Panc1 (cell line): ENCODE data around the gene MAD1L1. TPM values are rescaled to one million over a fixed set of nuclear protein-coding genes. Genes with fewer than 3 reads are reported as not detected.

Experiments used
- ATAC-seq: fragments of 200-7000 bp; cut with Tn5 transposase; 2 replicates; pipeline ENCODE4 v1.9.1; 2020; ENCODE audit warnings: mild to moderate bottlenecking, moderate library complexity
- BruUV-seq: library from RNA; stranded (reverse); fragments of 400-500 nt; replicated peaks from 2 replicates; lab custom pipeline; 2021; lab: Mats Ljungman, UMichigan
- CTCF ChIA-PET: fragments of 300-600 bp; sonication (Branson Sonifier 250); formaldehyde crosslinking; loops from one replicate; lab custom pipeline; 2022; ENCODE audit warnings: antibody characterized with exemption; lab: Charles Lee
- POLR2A ChIA-PET: fragments of 300-600 bp; sonication (Branson Sonifier 250); formaldehyde crosslinking; loops from one replicate; lab custom pipeline; 2022; ENCODE audit warnings: antibody characterized with exemption; lab: Charles Lee
- DNase-seq: peaks from one replicate; pipeline ENCODE4 v3.0.0-alpha.2; 2010; ENCODE audit warnings: low read depth, low spot score
- H3K27ac ChIP-seq: 2 replicates; pipeline ENCODE4 v1.5.1; 2011; ENCODE audit warnings: mild to moderate bottlenecking, low read length, inconsistent platforms
- H3K27me3 ChIP-seq: fragments of 200-500 bp; sonication (Bioruptor generic); 2 replicates; pipeline ENCODE4 v1.6.0; 2014; ENCODE audit warnings: low read length, inconsistent platforms; ENCODE audit not compliant: control insufficient read depth, insufficient read depth
- H3K36me3 ChIP-seq: fragments of 200-500 bp; sonication (Bioruptor generic); 2 replicates; pipeline ENCODE4 v1.5.1; 2014; ENCODE audit warnings: inconsistent platforms, mild to moderate bottlenecking, low read length, moderate library complexity; ENCODE audit not compliant: control insufficient read depth, insufficient read depth
- H3K4me1 ChIP-seq: 2 replicates; pipeline ENCODE4 v1.5.1; 2011; ENCODE audit warnings: inconsistent platforms, mild to moderate bottlenecking, low read length, moderate library complexity; ENCODE audit not compliant: control insufficient read depth, insufficient read depth
- H3K4me3 ChIP-seq, 2 experiments: 2 replicates each; pipeline ENCODE4 v1.5.1; 2011 to 2012; ENCODE audit warnings: low read depth in 2 of 2, low read length in 2 of 2, mild to moderate bottlenecking in 2 of 2, inconsistent platforms in 1 of 2, moderate library complexity in 1 of 2
- H3K9me3 ChIP-seq: fragments of 200-500 bp; sonication (Bioruptor generic); 2 replicates; pipeline ENCODE4 v1.5.1; 2014; ENCODE audit warnings: low read depth, mild to moderate bottlenecking, inconsistent platforms, low read length, moderate library complexity; ENCODE audit not compliant: control insufficient read depth, insufficient read depth
- POLR2AphosphoS5 ChIP-seq: IDR thresholded peaks from 2 replicates; pipeline ENCODE4 v1.6.1; 2012; ENCODE audit warnings: mild to moderate bottlenecking, low read depth, low read length, moderate library complexity
- SIN3A ChIP-seq: IDR thresholded peaks from 2 replicates; pipeline ENCODE4 v1.6.1; 2012; ENCODE audit warnings: low read depth, mild to moderate bottlenecking, low read length, moderate library complexity, borderline replicate concordance; ENCODE audit not compliant: insufficient read depth
- TCF7L2 ChIP-seq: IDR thresholded peaks from 2 replicates; pipeline ENCODE4 v1.6.1; 2011; ENCODE audit warnings: mild to moderate bottlenecking, low read depth, low read length, inconsistent platforms
- in situ Hi-C: cut with HindIII; loops from 2 replicates; pipeline ENCODE4 v1.10.0; 2016; ENCODE audit warnings: low sequenced_read_pairs, low pct_unique_long_range_greater_than_20kb
- intact Hi-C: fragments of 100-400 bp; cut with micrococcal nuclease; formaldehyde crosslinking; loops from one replicate; pipeline ENCODE4 v1.10.0; 2022; ENCODE audit not compliant: unreplicated experiment
- total RNA-seq: library from RNA; stranded (reverse); gene quantifications from one replicate; pipeline ENCODE4 v1.2.1, GENCODE V29; 2021; ENCODE audit not compliant: unreplicated experiment
- TF ChIP-seq, protein P1 (sequence below): fragments of 450-650 bp; IDR thresholded peaks from 2 replicates; pipeline ENCODE4 v1.5.1; 2017; ENCODE audit warnings: mild to moderate bottlenecking
- TF ChIP-seq, protein P2 (sequence below), 2 experiments: IDR thresholded peaks; 2 replicates each; pipeline ENCODE4 v1.6.1; 2011 to 2012; ENCODE audit warnings: low read depth in 2 of 2, control low read depth in 1 of 2, low read length in 1 of 2, mild to moderate bottlenecking in 1 of 2, moderate library complexity in 1 of 2; ENCODE audit not compliant: insufficient read depth in 1 of 2

MAD1L1 gene
- total RNA-seq, 1 experiment from 2014 or later: 70.8 TPM

DNA sequence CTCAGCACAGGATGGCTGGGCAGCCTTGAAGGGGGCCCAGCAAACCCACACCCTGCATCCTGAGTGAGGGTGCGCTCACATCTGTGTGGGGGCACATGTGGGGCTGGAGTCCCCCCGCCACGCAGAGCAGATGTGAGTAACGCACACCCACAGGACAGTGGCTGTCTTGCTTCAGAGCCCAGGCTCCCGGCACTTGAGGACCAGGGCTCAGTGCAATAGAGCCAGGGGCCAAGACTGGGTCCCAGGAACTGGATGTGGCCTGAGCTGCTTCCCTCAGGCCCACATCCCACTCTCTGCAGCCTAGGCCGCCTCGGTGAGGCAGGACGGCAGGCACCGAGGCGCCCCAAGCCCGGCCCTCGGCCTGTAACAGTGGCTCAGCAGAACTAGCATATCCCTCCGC is 159.9 kb downstream of the MAD1L1 start:
- no peaks in the 10 kb centered on the region for H3K27me3 ChIP-seq
- H3K27ac ChIP-seq: no peak overlapping the region
- TF ChIP-seq TCF7L2: no peak
- ATAC-seq (no peak), DNase-seq (no peak)
- no TSS peak for BruUV-seq
- no peaks in the 10 kb centered on the region for H3K9me3 ChIP-seq
- H3K36me3 ChIP-seq: no peaks in the 10 kb centered on the region
- no peak overlapping the region for H3K4me3 ChIP-seq
- ChIA-PET POLR2A (no interaction called here), CTCF (no interaction called here)
- in situ Hi-C loops: loop anchor here (5.0 kb wide), 1 partner anchor 35 kb away; no protein-coding TSS in a partner anchor
- H3K4me1 ChIP-seq: no peaks in the 10 kb centered on the region
- intact Hi-C loops: no loop called here

DNA sequence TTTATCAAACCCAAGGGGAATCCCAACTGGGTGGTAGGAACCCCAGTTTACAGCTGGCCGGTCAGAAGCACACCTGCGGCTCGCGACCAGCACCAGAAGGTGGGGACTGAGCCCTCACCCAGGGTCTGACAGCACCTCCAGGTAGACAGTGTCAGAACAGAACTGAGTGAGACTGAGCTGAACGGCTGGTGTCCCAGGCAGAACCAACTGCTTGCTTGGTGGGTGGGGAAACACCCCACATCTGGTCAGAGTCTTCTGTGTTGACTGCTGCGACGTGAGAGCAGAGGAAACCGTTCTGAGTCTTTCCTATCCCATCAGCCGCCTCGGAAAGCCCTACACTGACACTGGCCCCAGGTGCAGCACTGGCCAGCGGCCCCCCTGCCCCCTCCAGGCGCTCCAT is 160.7 kb downstream of the MAD1L1 start:
- DNase-seq (no peak), ATAC-seq (no peak)
- H3K4me3 ChIP-seq: no peak overlapping the region
- CTCF ChIA-PET: no interaction called here
- no peak overlapping the region for H3K27ac ChIP-seq
- POLR2A ChIA-PET: no interaction called here
- intact Hi-C loops (no loop called here), in situ Hi-C loops (loop anchor here (5.0 kb wide), 1 partner anchor 35 kb away; no protein-coding TSS in a partner anchor)
- no peaks in the 10 kb centered on the region for H3K27me3 ChIP-seq
- H3K36me3 ChIP-seq: no peaks in the 10 kb centered on the region
- BruUV-seq: no TSS peak
- TF ChIP-seq, protein P1, sequence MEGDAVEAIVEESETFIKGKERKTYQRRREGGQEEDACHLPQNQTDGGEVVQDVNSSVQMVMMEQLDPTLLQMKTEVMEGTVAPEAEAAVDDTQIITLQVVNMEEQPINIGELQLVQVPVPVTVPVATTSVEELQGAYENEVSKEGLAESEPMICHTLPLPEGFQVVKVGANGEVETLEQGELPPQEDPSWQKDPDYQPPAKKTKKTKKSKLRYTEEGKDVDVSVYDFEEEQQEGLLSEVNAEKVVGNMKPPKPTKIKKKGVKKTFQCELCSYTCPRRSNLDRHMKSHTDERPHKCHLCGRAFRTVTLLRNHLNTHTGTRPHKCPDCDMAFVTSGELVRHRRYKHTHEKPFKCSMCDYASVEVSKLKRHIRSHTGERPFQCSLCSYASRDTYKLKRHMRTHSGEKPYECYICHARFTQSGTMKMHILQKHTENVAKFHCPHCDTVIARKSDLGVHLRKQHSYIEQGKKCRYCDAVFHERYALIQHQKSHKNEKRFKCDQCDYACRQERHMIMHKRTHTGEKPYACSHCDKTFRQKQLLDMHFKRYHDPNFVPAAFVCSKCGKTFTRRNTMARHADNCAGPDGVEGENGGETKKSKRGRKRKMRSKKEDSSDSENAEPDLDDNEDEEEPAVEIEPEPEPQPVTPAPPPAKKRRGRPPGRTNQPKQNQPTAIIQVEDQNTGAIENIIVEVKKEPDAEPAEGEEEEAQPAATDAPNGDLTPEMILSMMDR: no peak
- TF ChIP-seq, protein P2, sequence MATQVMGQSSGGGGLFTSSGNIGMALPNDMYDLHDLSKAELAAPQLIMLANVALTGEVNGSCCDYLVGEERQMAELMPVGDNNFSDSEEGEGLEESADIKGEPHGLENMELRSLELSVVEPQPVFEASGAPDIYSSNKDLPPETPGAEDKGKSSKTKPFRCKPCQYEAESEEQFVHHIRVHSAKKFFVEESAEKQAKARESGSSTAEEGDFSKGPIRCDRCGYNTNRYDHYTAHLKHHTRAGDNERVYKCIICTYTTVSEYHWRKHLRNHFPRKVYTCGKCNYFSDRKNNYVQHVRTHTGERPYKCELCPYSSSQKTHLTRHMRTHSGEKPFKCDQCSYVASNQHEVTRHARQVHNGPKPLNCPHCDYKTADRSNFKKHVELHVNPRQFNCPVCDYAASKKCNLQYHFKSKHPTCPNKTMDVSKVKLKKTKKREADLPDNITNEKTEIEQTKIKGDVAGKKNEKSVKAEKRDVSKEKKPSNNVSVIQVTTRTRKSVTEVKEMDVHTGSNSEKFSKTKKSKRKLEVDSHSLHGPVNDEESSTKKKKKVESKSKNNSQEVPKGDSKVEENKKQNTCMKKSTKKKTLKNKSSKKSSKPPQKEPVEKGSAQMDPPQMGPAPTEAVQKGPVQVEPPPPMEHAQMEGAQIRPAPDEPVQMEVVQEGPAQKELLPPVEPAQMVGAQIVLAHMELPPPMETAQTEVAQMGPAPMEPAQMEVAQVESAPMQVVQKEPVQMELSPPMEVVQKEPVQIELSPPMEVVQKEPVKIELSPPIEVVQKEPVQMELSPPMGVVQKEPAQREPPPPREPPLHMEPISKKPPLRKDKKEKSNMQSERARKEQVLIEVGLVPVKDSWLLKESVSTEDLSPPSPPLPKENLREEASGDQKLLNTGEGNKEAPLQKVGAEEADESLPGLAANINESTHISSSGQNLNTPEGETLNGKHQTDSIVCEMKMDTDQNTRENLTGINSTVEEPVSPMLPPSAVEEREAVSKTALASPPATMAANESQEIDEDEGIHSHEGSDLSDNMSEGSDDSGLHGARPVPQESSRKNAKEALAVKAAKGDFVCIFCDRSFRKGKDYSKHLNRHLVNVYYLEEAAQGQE (IDR thresholded peaks at IDR 0.05; ENCODE audit: insufficient read depth in 1 of 2, low read depth in 2 of 2, low read length in 1 of 2): no peak
- TF ChIP-seq SIN3A (no peak), TCF7L2 (no peak), POLR2AphosphoS5 (no peak)
- H3K4me1 ChIP-seq: no peaks in the 10 kb centered on the region
- no peaks in the 10 kb centered on the region for H3K9me3 ChIP-seq

GRCh38 chr7:2071133-2071832 is 161.5 kb downstream of the MAD1L1 start:
- no peak for ATAC-seq
- Histone ChIP-seq H3K36me3 (no peaks in the 10 kb centered on the region), H3K27ac (no peak overlapping the region), H3K4me1 (no peaks in the 10 kb centered on the region), H3K27me3 (no peaks in the 10 kb centered on the region), H3K9me3 (no peaks in the 10 kb centered on the region), H3K4me3 (no peak overlapping the region)
- intact Hi-C loops (no loop called here), in situ Hi-C loops (loop anchor here (5.0 kb wide), 1 partner anchor 34 kb away; no protein-coding TSS in a partner anchor)
- ChIA-PET POLR2A (no interaction called here), CTCF (no interaction called here)
- TF ChIP-seq, protein P2 (IDR thresholded peaks at IDR 0.05; ENCODE audit: insufficient read depth in 1 of 2, low read depth in 2 of 2, low read length in 1 of 2): no peak
- TF ChIP-seq, protein P1: no peak
- TF ChIP-seq TCF7L2 (no peak), SIN3A (no peak), POLR2AphosphoS5 (no peak)
- no peak for DNase-seq
- no TSS peak for BruUV-seq
